Activated CD8-positive, alpha-beta T cell treated with anti-CD3 and anti-CD28 coated beads, Interleukin-2, amount 10 ng/mL, durations not matched to agents 7 days and 5 days (primary cell): Measurements from ENCODE around the gene CSN1S1. TPM values are rescaled to one million over a fixed set of nuclear protein-coding genes. Genes with fewer than 3 reads are reported as not detected.
A peak's percentile ranks its signal among the peaks of the same experiment; 100 is the strongest.
"Not testable (repeated sequence)": the region's sequence is repeated elsewhere in the genome, so short reads cannot be mapped to it uniquely, and the experiment has no call there.

Experiments used
- ATAC-seq: fragments of 150-1000 bp; cut with Tn5 transposase; one replicate; pipeline ENCODE4 v1.10.0; 2021; ENCODE audit warnings: moderate library complexity
- CTCF ChIA-PET: fragments of 350-600 bp; sonication (Branson Sonifier 250); formaldehyde crosslinking; loops from one replicate; lab custom pipeline; 2021; ENCODE audit warnings: antibody characterized with exemption; lab: Charles Lee
- POLR2A ChIA-PET: fragments of 350-600 bp; sonication (Branson Sonifier 250); formaldehyde crosslinking; loops from one replicate; lab custom pipeline; 2021; ENCODE audit warnings: antibody characterized with exemption; lab: Charles Lee
- DNase-seq: peaks from one replicate; pipeline ENCODE4 v3.0.0-alpha.2; 2020
- H3K27ac Mint-ChIP-seq: one replicate; pipeline ENCODE4 v1.8.0; 2021; ENCODE audit warnings: mild to moderate bottlenecking, mixed read lengths
- H3K27me3 Mint-ChIP-seq: one replicate; pipeline ENCODE4 v1.8.0; 2021; ENCODE audit warnings: low read depth, mixed read lengths
- H3K36me3 Mint-ChIP-seq: one replicate; pipeline ENCODE4 v1.8.0; 2021; ENCODE audit warnings: low read depth, mixed read lengths
- H3K4me1 Mint-ChIP-seq: one replicate; pipeline ENCODE4 v1.8.0; 2021; ENCODE audit warnings: low read depth, mixed read lengths
- H3K4me3 Mint-ChIP-seq: one replicate; pipeline ENCODE4 v1.8.0; 2021; ENCODE audit warnings: mild to moderate bottlenecking, mixed read lengths
- H3K9me3 Mint-ChIP-seq: one replicate; pipeline ENCODE4 v1.8.0; 2022; ENCODE audit warnings: mixed read lengths; ENCODE audit not compliant: insufficient read depth
- total RNA-seq, 2 experiments: library from RNA; stranded (reverse); gene quantifications; one replicate each; pipeline ENCODE4 v1.2.3, GENCODE V29; 2021

The CSN1S1 gene
- total RNA-seq: not detected

- Mint-ChIP-seq H3K4me1 (no peaks in the 10 kb centered on the region), H3K36me3 (no peaks in the 10 kb centered on the region), H3K27ac (no peak within 1 kb of the TSS), H3K9me3 (no peaks in the 10 kb centered on the region), H3K27me3 (peaks cover 3% of the 10 kb centered on the region), H3K4me3 (no peak within 1 kb of the TSS)
- ChIA-PET CTCF (no interaction called here), POLR2A (no interaction called here)
- DNase-seq (no peak), ATAC-seq (no peak)
Measured at GRCh38 chr4:69930768-69931167, at the start of gene CSN1S1. CSN1S1 (plus strand) TSS chr4:69931068; CDS start chr4:69932556, 1,488 bp downstream.

GRCh38 chr4:69881173-69881773 is 49.6 kb upstream of the CSN1S1 start:
- ATAC-seq (no peak), DNase-seq (peak; percentile 30)
- no peaks in the 10 kb centered on the region for H3K4me1 Mint-ChIP-seq
- H3K27me3 Mint-ChIP-seq: no peaks in the 10 kb centered on the region
- H3K9me3 Mint-ChIP-seq: no peaks in the 10 kb centered on the region
- CTCF ChIA-PET: interaction anchor here (0.7 to 1.8 kb wide), 13 partner anchors 10 to 563 kb away, joined by 3 to 8 read pairs (median 4); no protein-coding TSS in a partner anchor
- no peaks in the 10 kb centered on the region for H3K36me3 Mint-ChIP-seq
- no peak overlapping the region for H3K27ac Mint-ChIP-seq
- POLR2A ChIA-PET: no interaction called here
- no peak overlapping the region for H3K4me3 Mint-ChIP-seq

GRCh38 chr4:69882150-69882549 is 48.7 kb upstream of the CSN1S1 start:
- DNase-seq (no peak), ATAC-seq (no peak)
- ChIA-PET POLR2A (no interaction called here), CTCF (interaction anchor here (1.0 to 1.1 kb wide), 2 partner anchors 63 to 196 kb away, joined by 3 to 4 read pairs; no protein-coding TSS in a partner anchor)
- no peaks in the 10 kb centered on the region for H3K27me3 Mint-ChIP-seq
- H3K4me1 Mint-ChIP-seq: no peaks in the 10 kb centered on the region
- no peaks in the 10 kb centered on the region for H3K9me3 Mint-ChIP-seq
- no peak overlapping the region for H3K27ac Mint-ChIP-seq
- no peak overlapping the region for H3K4me3 Mint-ChIP-seq
- no peaks in the 10 kb centered on the region for H3K36me3 Mint-ChIP-seq

GRCh38 chr4:69888336-69888735 is 42.5 kb upstream of the CSN1S1 start:
- POLR2A ChIA-PET: no interaction called here

GRCh38 chr4:69894186-69894585 is 36.7 kb upstream of the CSN1S1 start:
- H3K27ac Mint-ChIP-seq: no peak overlapping the region
- peaks cover 6% of the 10 kb centered on the region for H3K27me3 Mint-ChIP-seq
- H3K9me3 Mint-ChIP-seq: no peaks in the 10 kb centered on the region
- H3K36me3 Mint-ChIP-seq: no peaks in the 10 kb centered on the region
- no peak for DNase-seq
- ATAC-seq: no peak
- CTCF ChIA-PET: no interaction called here
- no peak overlapping the region for H3K4me3 Mint-ChIP-seq
- POLR2A ChIA-PET: no interaction called here
- no peaks in the 10 kb centered on the region for H3K4me1 Mint-ChIP-seq

More at GRCh38 chr4:69888336-69888735, 42.5 kb upstream of the CSN1S1 start:
- no peak overlapping the region for H3K27ac Mint-ChIP-seq
- no peak overlapping the region for H3K4me3 Mint-ChIP-seq
- peaks cover 5% of the 10 kb centered on the region for H3K27me3 Mint-ChIP-seq
- H3K36me3 Mint-ChIP-seq: no peaks in the 10 kb centered on the region
- ATAC-seq (no peak), DNase-seq (no peak)
- CTCF ChIA-PET: no interaction called here
- no peaks in the 10 kb centered on the region for H3K9me3 Mint-ChIP-seq
- peaks cover 4% of the 10 kb centered on the region for H3K4me1 Mint-ChIP-seq

- Mint-ChIP-seq H3K36me3 (no peaks in the 10 kb centered on the region), H3K4me3 (no peak overlapping the region), H3K27me3 (peaks cover 6% of the 10 kb centered on the region), H3K9me3 (no peaks in the 10 kb centered on the region), H3K27ac (no peak overlapping the region), H3K4me1 (no peaks in the 10 kb centered on the region)
- DNase-seq (no peak), ATAC-seq (no peak)
- ChIA-PET CTCF (no interaction called here), POLR2A (no interaction called here)
Measured at GRCh38 chr4:69894721-69895120, 36.1 kb upstream of the CSN1S1 start.

GRCh38 chr4:69896530-69897116 is 34.2 kb upstream of the CSN1S1 start:
- H3K27ac Mint-ChIP-seq: no peak overlapping the region
- peaks cover 6% of the 10 kb centered on the region for H3K27me3 Mint-ChIP-seq
- no peak overlapping the region for H3K4me3 Mint-ChIP-seq
- ATAC-seq (no peak), DNase-seq (no peak)
- no peaks in the 10 kb centered on the region for H3K4me1 Mint-ChIP-seq
- H3K36me3 Mint-ChIP-seq: no peaks in the 10 kb centered on the region
- CTCF ChIA-PET: no interaction called here
- POLR2A ChIA-PET: no interaction called here
- no peaks in the 10 kb centered on the region for H3K9me3 Mint-ChIP-seq

- POLR2A ChIA-PET: no interaction called here
- CTCF ChIA-PET: no interaction called here
- no peak for ATAC-seq
- DNase-seq: no peak
- H3K4me1 Mint-ChIP-seq: no peaks in the 10 kb centered on the region
- H3K36me3 Mint-ChIP-seq: no peaks in the 10 kb centered on the region
- no peak overlapping the region for H3K27ac Mint-ChIP-seq
- no peaks in the 10 kb centered on the region for H3K27me3 Mint-ChIP-seq
- no peak overlapping the region for H3K4me3 Mint-ChIP-seq
- no peaks in the 10 kb centered on the region for H3K9me3 Mint-ChIP-seq
Measured at GRCh38 chr4:69907151-69907550, 23.7 kb upstream of the CSN1S1 start.

- no peaks in the 10 kb centered on the region for H3K9me3 Mint-ChIP-seq
- no peaks in the 10 kb centered on the region for H3K27me3 Mint-ChIP-seq
- ChIA-PET POLR2A (no interaction called here), CTCF (no interaction called here)
- no peaks in the 10 kb centered on the region for H3K36me3 Mint-ChIP-seq
- H3K4me3 Mint-ChIP-seq: no peak overlapping the region
- no peaks in the 10 kb centered on the region for H3K4me1 Mint-ChIP-seq
- H3K27ac Mint-ChIP-seq: no peak overlapping the region
- ATAC-seq: no peak
- DNase-seq: no peak
Measured at GRCh38 chr4:69909195-69909594, 21.7 kb upstream of the CSN1S1 start.

GRCh38 chr4:69910016-69910782 is 20.7 kb upstream of the CSN1S1 start:
- no peaks in the 10 kb centered on the region for H3K27me3 Mint-ChIP-seq
- H3K36me3 Mint-ChIP-seq: no peaks in the 10 kb centered on the region
- ATAC-seq (no peak), DNase-seq (no peak)
- POLR2A ChIA-PET: no interaction called here
- no peak overlapping the region for H3K4me3 Mint-ChIP-seq
- CTCF ChIA-PET: no interaction called here
- H3K9me3 Mint-ChIP-seq: no peaks in the 10 kb centered on the region
- no peaks in the 10 kb centered on the region for H3K4me1 Mint-ChIP-seq
- H3K27ac Mint-ChIP-seq: no peak overlapping the region

GRCh38 chr4:69920874-69921273 is 10.0 kb upstream of the CSN1S1 start:
- POLR2A ChIA-PET: no interaction called here
- Mint-ChIP-seq H3K27ac (no peak overlapping the region), H3K9me3 (no peaks in the 10 kb centered on the region), H3K36me3 (no peaks in the 10 kb centered on the region), H3K4me3 (no peak overlapping the region), H3K27me3 (no peaks in the 10 kb centered on the region), H3K4me1 (no peaks in the 10 kb centered on the region)
- DNase-seq (no peak), ATAC-seq (no peak)
- CTCF ChIA-PET: no interaction called here

- POLR2A ChIA-PET, DNase-seq, H3K27ac Mint-ChIP-seq, H3K4me1 Mint-ChIP-seq, H3K9me3 Mint-ChIP-seq, H3K27me3 Mint-ChIP-seq, CTCF ChIA-PET, ATAC-seq, H3K36me3 Mint-ChIP-seq, H3K4me3 Mint-ChIP-seq: not testable (repeated sequence)
Measured at GRCh38 chr4:69923782-69924410, 7.0 kb upstream of the CSN1S1 start.
